Heart left ventricle (tissue), 13 donors: ENCODE results near the gene TCFL5.

ENCODE experiments used
- POLR2A ChIP-seq, 2 donors: fragments of 450-650 bp; IDR thresholded peaks; one replicate each; pipeline ENCODE4 v1.6.1; 2017; ENCODE audit warnings: antibody characterized with exemption in 2 of 2, mild to moderate bottlenecking in 2 of 2, moderate library complexity in 2 of 2
- TF ChIP-seq, protein P1 (sequence below), 12 donors: fragments of 200-600 bp; sonication (generic) in 4 of 12; IDR thresholded peaks; one replicate each; pipeline versions ENCODE4 v1.5.0 to v1.8.0; 2018 to 2022; ENCODE audit warnings: antibody characterized with exemption in 12 of 12, mild to moderate bottlenecking in 5 of 12
- donor health status: ischemic (EF 13 %, LVEDD 7.1; RV severe dilation, severe dysfunction).
- donor health status: DM: no; HTN: yes; CAD: no.
- donor health status: DM: no; HTN: no; CAD: no.
- donor health status: ischemic (EF 25% LVEDD 6.9; RV normal size, moderate dysfunction).
- donor health status: ischemic (EF 25% LVEDD 5.7; RV mildly dilated, moderate dysfunction).
- donor health status: ischemic (EF 35%, LVEDD 5.7; RV mildly dilated, moderate dysfunction).
- donor health status: nonischemic (EF 11% LVEDD 7.7; RV severe dilation, severe dysfunction).
- donor health status: DM: yes; HTN: yes; CAD: no.
- donor health status: PGD.
- donor health status: ischemic (EF 29% LVEDD 5.4; RV normal size, mild dysfunction).
- donor health status: nonischemic (EF 23%, LVEDD 6.1; RV moderate dilation, normal function).

GRCh38 chr20:62816884-62817873 is 44.4 kb downstream of the TCFL5 start, which contains the start of gene COL9A3:
- no peak for TF ChIP-seq POLR2A (IDR thresholded peaks at IDR 0.05)
- TF ChIP-seq, protein P1, sequence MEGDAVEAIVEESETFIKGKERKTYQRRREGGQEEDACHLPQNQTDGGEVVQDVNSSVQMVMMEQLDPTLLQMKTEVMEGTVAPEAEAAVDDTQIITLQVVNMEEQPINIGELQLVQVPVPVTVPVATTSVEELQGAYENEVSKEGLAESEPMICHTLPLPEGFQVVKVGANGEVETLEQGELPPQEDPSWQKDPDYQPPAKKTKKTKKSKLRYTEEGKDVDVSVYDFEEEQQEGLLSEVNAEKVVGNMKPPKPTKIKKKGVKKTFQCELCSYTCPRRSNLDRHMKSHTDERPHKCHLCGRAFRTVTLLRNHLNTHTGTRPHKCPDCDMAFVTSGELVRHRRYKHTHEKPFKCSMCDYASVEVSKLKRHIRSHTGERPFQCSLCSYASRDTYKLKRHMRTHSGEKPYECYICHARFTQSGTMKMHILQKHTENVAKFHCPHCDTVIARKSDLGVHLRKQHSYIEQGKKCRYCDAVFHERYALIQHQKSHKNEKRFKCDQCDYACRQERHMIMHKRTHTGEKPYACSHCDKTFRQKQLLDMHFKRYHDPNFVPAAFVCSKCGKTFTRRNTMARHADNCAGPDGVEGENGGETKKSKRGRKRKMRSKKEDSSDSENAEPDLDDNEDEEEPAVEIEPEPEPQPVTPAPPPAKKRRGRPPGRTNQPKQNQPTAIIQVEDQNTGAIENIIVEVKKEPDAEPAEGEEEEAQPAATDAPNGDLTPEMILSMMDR (IDR thresholded peaks at IDR 0.05), result no peak
